Ovary (tissue), 3 donors: ENCODE measurements around the gene PITPNC1.

ENCODE experiments used
- CTCF ChIP-seq, 3 donors: fragments of 450-650 bp in 2 of 3; fragments of 200-600 bp in 1 of 3; IDR thresholded peaks; one replicate each; pipeline versions ENCODE4 v1.5.1 to v1.8.0; 2016 to 2022; ENCODE audit warnings: antibody characterized with exemption in 3 of 3, mild to moderate bottlenecking in 1 of 3
- POLR2A ChIP-seq: fragments of 450-650 bp; IDR thresholded peaks from one replicate; pipeline ENCODE4 v1.6.1; 2017; ENCODE audit warnings: antibody characterized with exemption, mild to moderate bottlenecking, moderate library complexity
- donor health status: DM: no; HTN: no; CAD: no.

GRCh38 chr17:67496286-67496685, 119.2 kb downstream of the PITPNC1 start:
- TF ChIP-seq CTCF (IDR thresholded peaks at IDR 0.05) (no peak), POLR2A (no peak)
